ENCODE results near the gene PDZD4. TPM values are rescaled to one million over a fixed set of nuclear protein-coding genes. Genes with fewer than 3 reads are reported as not detected.

Gene PDZD4
- total and polyA plus RNA-seq, 9 of the 15 experiments (the other 6 are each of a cell fraction or from before 2014, with no cell fraction given), result 0.05 to 0.38 (median 0.07) TPM; not detected in 5

DNA sequence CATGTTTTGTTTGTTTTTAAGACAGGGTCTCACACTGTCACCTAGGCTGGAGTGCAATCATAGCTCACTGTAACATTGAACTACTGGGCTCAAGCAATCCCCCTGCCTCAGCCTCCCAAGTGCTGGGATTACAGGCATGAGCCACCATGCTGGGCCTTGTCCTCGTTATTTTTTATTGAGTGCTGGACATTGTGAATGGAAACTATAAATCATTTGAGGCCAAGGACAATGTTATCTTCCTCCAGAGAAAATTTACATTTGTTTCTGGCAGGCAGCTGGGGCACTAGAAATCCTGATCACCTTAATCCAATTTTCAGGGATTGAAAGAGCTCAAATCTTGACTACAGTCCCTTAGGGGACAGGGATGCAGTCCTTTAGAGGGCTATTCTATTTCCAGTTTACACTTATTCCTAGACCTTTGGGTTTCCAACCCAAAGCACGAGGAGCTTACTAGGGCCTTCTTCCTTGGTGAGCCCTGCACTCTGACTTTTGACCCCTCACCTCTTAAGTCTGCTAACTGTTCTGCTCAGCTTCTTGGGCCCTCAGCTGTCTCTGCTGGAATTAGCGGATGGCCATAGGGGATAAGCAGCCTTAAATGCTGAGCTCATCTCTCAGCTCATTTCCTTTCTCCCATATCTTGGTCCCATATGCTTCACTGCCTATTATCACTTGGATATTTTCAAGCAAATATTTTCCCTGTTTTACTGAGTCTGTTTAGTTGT, 23.0 kb upstream of the PDZD4 start:
- Histone ChIP-seq H4K20me1 (replicated peaks; ENCODE audit: control insufficient read depth, insufficient read depth, low read length) (no peaks in the 10 kb centered on the region), H3K4me3 (no peak overlapping the region), H3K9me1 (ENCODE audit: control insufficient read depth, insufficient read depth, low read length) (no peaks in the 10 kb centered on the region), H3K27ac (ENCODE audit: extremely low read depth, low read depth, low read length) (peak overlapping the region; percentile 82), H3K36me3 (ENCODE audit: control insufficient read depth, insufficient read depth, low read length) (no peaks in the 10 kb centered on the region), H3K9ac (ENCODE audit: insufficient read depth in 1 of 2, low read depth in 2 of 2, low read length in 2 of 2) (peak overlapping the region in 1 of 2 experiments; percentile 53; a peak in 2 of 4 replicates), H3K4me1 (replicated peaks in 1 of 2; ENCODE audit: control insufficient read depth in 2 of 2, insufficient read depth in 2 of 2, low read length in 2 of 2) (peaks cover 22 to 23% of the 10 kb centered on the region in 2 experiments; a peak in 4 of 5 replicates), H2AFZ (ENCODE audit: low read depth, low read length) (peak overlapping the region; percentile 66; the same call in 1 of the 2 replicates), H3K27me3 (ENCODE audit: control insufficient read depth in 2 of 2, insufficient read depth in 2 of 2, low read length in 2 of 2) (peaks cover 4 to 8% of the 10 kb centered on the region in 2 experiments), H3K9me3 (replicated peaks; ENCODE audit: control insufficient read depth, insufficient read depth, low read depth, low read length) (no peaks in the 10 kb centered on the region), H3K4me2 (ENCODE audit: insufficient read depth, low read length) (peak overlapping the region; percentile 49), H3K79me2 (ENCODE audit: control insufficient read depth, insufficient read depth, low read length) (no peaks in the 10 kb centered on the region)
- peak; percentile 95 for FAIRE-seq
- CTCF ChIA-PET (ENCODE audit: low intra/inter-chr PET ratio), result no interaction called here
- in situ Hi-C loops (cut with MboI) (no loop called here), intact Hi-C loops (cut with micrococcal nuclease) (no loop called here)
- peak; percentile 54 to 91 (median 68) for DNase-seq (ENCODE audit: extremely low read depth in 1 of 4, low spot score in 3 of 4)
- peak; percentile 93 for ATAC-seq
- POLR2A ChIA-PET, result interaction anchor here (0.7 to 1.7 kb wide), 4 partner anchors 15 to 152 kb away, joined by 3 to 6 read pairs (median 4); no protein-coding TSS in a partner anchor
- no TSS peak for BruUV-seq (replicated peaks)
- 0% methylated on average over 2 of the region's 3 CpGs for WGBS (ENCODE audit: insufficient coverage, low coverage, missing lambda C conversion rate)
- TF ChIP-seq MBD1 (CRISPR knock-in tag; IDR thresholded peaks at IDR 0.05), result no peak
- TF ChIP-seq KLF10 (CRISPR knock-in tag; IDR thresholded peaks at IDR 0.05), result no peak
- TF ChIP-seq, protein P1, sequence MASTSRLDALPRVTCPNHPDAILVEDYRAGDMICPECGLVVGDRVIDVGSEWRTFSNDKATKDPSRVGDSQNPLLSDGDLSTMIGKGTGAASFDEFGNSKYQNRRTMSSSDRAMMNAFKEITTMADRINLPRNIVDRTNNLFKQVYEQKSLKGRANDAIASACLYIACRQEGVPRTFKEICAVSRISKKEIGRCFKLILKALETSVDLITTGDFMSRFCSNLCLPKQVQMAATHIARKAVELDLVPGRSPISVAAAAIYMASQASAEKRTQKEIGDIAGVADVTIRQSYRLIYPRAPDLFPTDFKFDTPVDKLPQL (IDR thresholded peaks at IDR 0.05; ENCODE audit: extremely low read depth, insufficient read length), result no peak
- TF ChIP-seq THRB (CRISPR knock-in tag; conservative IDR thresholded peaks at IDR 0.05), result no peak
- TF ChIP-seq, protein P2, sequence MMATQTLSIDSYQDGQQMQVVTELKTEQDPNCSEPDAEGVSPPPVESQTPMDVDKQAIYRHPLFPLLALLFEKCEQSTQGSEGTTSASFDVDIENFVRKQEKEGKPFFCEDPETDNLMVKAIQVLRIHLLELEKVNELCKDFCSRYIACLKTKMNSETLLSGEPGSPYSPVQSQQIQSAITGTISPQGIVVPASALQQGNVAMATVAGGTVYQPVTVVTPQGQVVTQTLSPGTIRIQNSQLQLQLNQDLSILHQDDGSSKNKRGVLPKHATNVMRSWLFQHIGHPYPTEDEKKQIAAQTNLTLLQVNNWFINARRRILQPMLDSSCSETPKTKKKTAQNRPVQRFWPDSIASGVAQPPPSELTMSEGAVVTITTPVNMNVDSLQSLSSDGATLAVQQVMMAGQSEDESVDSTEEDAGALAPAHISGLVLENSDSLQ (IDR thresholded peaks at IDR 0.05), result peak; percentile 18; the same call in 1 of the 2 replicates
- TF ChIP-seq, protein P3, sequence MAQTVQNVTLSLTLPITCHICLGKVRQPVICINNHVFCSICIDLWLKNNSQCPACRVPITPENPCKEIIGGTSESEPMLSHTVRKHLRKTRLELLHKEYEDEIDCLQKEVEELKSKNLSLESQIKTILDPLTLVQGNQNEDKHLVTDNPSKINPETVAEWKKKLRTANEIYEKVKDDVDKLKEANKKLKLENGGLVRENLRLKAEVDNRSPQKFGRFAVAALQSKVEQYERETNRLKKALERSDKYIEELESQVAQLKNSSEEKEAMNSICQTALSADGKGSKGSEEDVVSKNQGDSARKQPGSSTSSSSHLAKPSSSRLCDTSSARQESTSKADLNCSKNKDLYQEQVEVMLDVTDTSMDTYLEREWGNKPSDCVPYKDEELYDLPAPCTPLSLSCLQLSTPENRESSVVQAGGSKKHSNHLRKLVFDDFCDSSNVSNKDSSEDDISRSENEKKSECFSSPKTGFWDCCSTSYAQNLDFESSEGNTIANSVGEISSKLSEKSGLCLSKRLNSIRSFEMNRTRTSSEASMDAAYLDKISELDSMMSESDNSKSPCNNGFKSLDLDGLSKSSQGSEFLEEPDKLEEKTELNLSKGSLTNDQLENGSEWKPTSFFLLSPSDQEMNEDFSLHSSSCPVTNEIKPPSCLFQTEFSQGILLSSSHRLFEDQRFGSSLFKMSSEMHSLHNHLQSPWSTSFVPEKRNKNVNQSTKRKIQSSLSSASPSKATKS (CRISPR knock-in tag; IDR thresholded peaks at IDR 0.05), result no peak
- TF ChIP-seq ZNF764 (CRISPR knock-in tag; IDR thresholded peaks at IDR 0.05; ENCODE audit: low read depth), result no peak
- TF ChIP-seq ASH1L (IDR thresholded peaks at IDR 0.05; ENCODE audit: borderline replicate concordance, low read depth, partially characterized antibody), result no peak
- TF ChIP-seq RFX7 (CRISPR knock-in tag; IDR thresholded peaks at IDR 0.05), result no peak

All from K562 (cell line).